ENCODE measurements around the gene PPP2R2C. TPM values are rescaled to one million over a fixed set of nuclear protein-coding genes. Genes with fewer than 3 reads are reported as not detected.

PPP2R2C gene
- total and polyA plus RNA-seq, 7 experiments from 2014 or later: not detected

GRCh38 chr4:6331468-6331867 is 140.9 kb downstream of the PPP2R2C start:
- Histone ChIP-seq H3K4me1 (ENCODE audit: control insufficient read depth in 2 of 2, insufficient read depth in 2 of 2, low read length in 2 of 2) (no peaks in the 10 kb centered on the region), H3K9me3 (ENCODE audit: control insufficient read depth in 2 of 3, low read length in 3 of 3) (peaks cover 0 to 11% (median 0%) of the 10 kb centered on the region in 3 experiments), H3K36me3 (ENCODE audit: control insufficient read depth in 2 of 3, insufficient read depth in 3 of 3, low read length in 3 of 3) (no peaks in the 10 kb centered on the region), H3K27me3 (ENCODE audit: control insufficient read depth in 2 of 2, insufficient read depth in 2 of 2, low read length in 2 of 2) (peaks cover 0 to 3% of the 10 kb centered on the region in 2 donors), H3K4me3 (ENCODE audit: low read length) (no peak overlapping the region), H3K27ac (ENCODE audit: low read depth, low read length) (no peak overlapping the region)
- no peak for DNase-seq
- no peak for ATAC-seq
- CTCF ChIA-PET: interaction anchor here (8.9 kb wide), 1 partner anchor 80 kb away, joined by 109 read pairs; no protein-coding TSS in a partner anchor
- POLR2A ChIA-PET: interaction anchor here (0.5 kb wide), 1 partner anchor 172 kb away, joined by 3 read pairs; no protein-coding TSS in a partner anchor
- H3K9me3 Mint-ChIP-seq: peaks cover 0 to 29% (median 0%) of the 10 kb centered on the region in 11 donors
- H3K4me1 Mint-ChIP-seq: peaks cover 0 to 4% (median 0%) of the 10 kb centered on the region in 7 donors
- no peak overlapping the region for H3K4me3 Mint-ChIP-seq
- H3K27ac Mint-ChIP-seq: no peak overlapping the region
- no peaks in the 10 kb centered on the region for H3K36me3 Mint-ChIP-seq
- intact Hi-C loops (cut with micrococcal nuclease): loop anchor here (1.0 to 10.0 kb wide), 3 partner anchors 213 to 541 kb away; no protein-coding TSS in a partner anchor
- H3K27me3 Mint-ChIP-seq: peaks cover 12 to 39% (median 23%) of the 10 kb centered on the region in 5 donors

- no peaks in the 10 kb centered on the region for H3K4me1 ChIP-seq (ENCODE audit: control insufficient read depth in 2 of 2, insufficient read depth in 2 of 2, low read length in 2 of 2)
- H3K4me3 ChIP-seq (ENCODE audit: low read length): no peak overlapping the region
- Mint-ChIP-seq H3K36me3 (no peaks in the 10 kb centered on the region), H3K4me3 (no peak overlapping the region), H3K4me1 (peaks cover 0 to 4% (median 0%) of the 10 kb centered on the region in 7 donors), H3K9me3 (peaks cover 0 to 29% (median 0%) of the 10 kb centered on the region in 11 donors), H3K27ac (no peak overlapping the region), H3K27me3 (peaks cover 12 to 43% (median 27%) of the 10 kb centered on the region in 5 donors)
- ChIA-PET POLR2A (no interaction called here), CTCF (interaction anchor here (0.6 to 8.9 kb wide), 3 partner anchors 11 to 89 kb away, joined by 3 to 109 read pairs (median 4); no protein-coding TSS in a partner anchor)
- H3K9me3 ChIP-seq (ENCODE audit: control insufficient read depth in 2 of 3, low read length in 3 of 3): peaks cover 0 to 11% (median 0%) of the 10 kb centered on the region in 3 experiments
- no peaks in the 10 kb centered on the region for H3K36me3 ChIP-seq (ENCODE audit: control insufficient read depth in 2 of 3, insufficient read depth in 3 of 3, low read length in 3 of 3)
- H3K27me3 ChIP-seq (ENCODE audit: control insufficient read depth in 2 of 2, insufficient read depth in 2 of 2, low read length in 2 of 2): peaks cover 0 to 3% of the 10 kb centered on the region in 2 donors
- intact Hi-C loops (cut with micrococcal nuclease): loop anchor here (1.0 to 10.0 kb wide), 3 partner anchors 214 to 541 kb away; no protein-coding TSS in a partner anchor
- DNase-seq (peak in 1 of 9 donors; percentile 5), ATAC-seq (no peak)
- H3K27ac ChIP-seq (ENCODE audit: low read depth, low read length): no peak overlapping the region
Measured at GRCh38 chr4:6331018-6331417, 141.4 kb downstream of the PPP2R2C start.

- POLR2A ChIA-PET: no interaction called here
- Histone ChIP-seq H3K27me3 (ENCODE audit: control insufficient read depth in 2 of 2, insufficient read depth in 2 of 2, low read length in 2 of 2) (peaks cover 0 to 3% of the 10 kb centered on the region in 2 donors), H3K36me3 (ENCODE audit: control insufficient read depth in 2 of 3, insufficient read depth in 3 of 3, low read length in 3 of 3) (no peaks in the 10 kb centered on the region), H3K27ac (ENCODE audit: low read depth, low read length) (no peak overlapping the region), H3K4me3 (ENCODE audit: low read length) (no peak overlapping the region), H3K9me3 (ENCODE audit: control insufficient read depth in 2 of 3, low read length in 3 of 3) (peaks cover 0 to 11% (median 0%) of the 10 kb centered on the region in 3 experiments), H3K4me1 (ENCODE audit: control insufficient read depth in 2 of 2, insufficient read depth in 2 of 2, low read length in 2 of 2) (no peaks in the 10 kb centered on the region)
- ATAC-seq (no peak), DNase-seq (no peak)
- no peaks in the 10 kb centered on the region for H3K36me3 Mint-ChIP-seq
- H3K27ac Mint-ChIP-seq: no peak overlapping the region
- peaks cover 0 to 29% (median 0%) of the 10 kb centered on the region in 11 donors for H3K9me3 Mint-ChIP-seq
- CTCF ChIA-PET: interaction anchor here (0.8 to 8.9 kb wide), 3 partner anchors 12 to 79 kb away, joined by 3 to 109 read pairs (median 3); no protein-coding TSS in a partner anchor
- H3K4me1 Mint-ChIP-seq: peaks cover 0 to 4% (median 0%) of the 10 kb centered on the region in 7 donors
- H3K27me3 Mint-ChIP-seq: peaks cover 11 to 45% (median 30%) of the 10 kb centered on the region in 5 donors
- intact Hi-C loops (cut with micrococcal nuclease): loop anchor here (5.0 to 10.0 kb wide), 2 partner anchors 214 to 542 kb away; no protein-coding TSS in a partner anchor
- no peak overlapping the region for H3K4me3 Mint-ChIP-seq
Measured at GRCh38 chr4:6330384-6330767, 142.0 kb downstream of the PPP2R2C start.

- Histone ChIP-seq H3K27ac (ENCODE audit: low read depth, low read length) (no peak overlapping the region), H3K27me3 (ENCODE audit: control insufficient read depth in 2 of 2, insufficient read depth in 2 of 2, low read length in 2 of 2) (peaks cover 0 to 3% of the 10 kb centered on the region in 2 donors), H3K36me3 (ENCODE audit: control insufficient read depth in 2 of 3, insufficient read depth in 3 of 3, low read length in 3 of 3) (no peaks in the 10 kb centered on the region), H3K4me3 (ENCODE audit: low read length) (no peak overlapping the region), H3K4me1 (ENCODE audit: control insufficient read depth in 2 of 2, insufficient read depth in 2 of 2, low read length in 2 of 2) (no peaks in the 10 kb centered on the region), H3K9me3 (ENCODE audit: control insufficient read depth in 2 of 3, low read length in 3 of 3) (peaks cover 0 to 11% (median 0%) of the 10 kb centered on the region in 3 experiments)
- Mint-ChIP-seq H3K9me3 (peaks cover 0 to 23% (median 0%) of the 10 kb centered on the region in 11 donors), H3K27me3 (peaks cover 9 to 39% (median 24%) of the 10 kb centered on the region in 5 donors), H3K36me3 (no peaks in the 10 kb centered on the region), H3K27ac (no peak overlapping the region), H3K4me3 (no peak overlapping the region), H3K4me1 (peaks cover 0 to 6% (median 0%) of the 10 kb centered on the region in 7 donors)
- DNase-seq: no peak
- ATAC-seq: no peak
- ChIA-PET CTCF (interaction anchor here (0.6 to 8.9 kb wide), 4 partner anchors 12 to 1529 kb away, joined by 3 to 109 read pairs (median 3); no protein-coding TSS in a partner anchor), POLR2A (no interaction called here)
- intact Hi-C loops (cut with micrococcal nuclease): loop anchor here (5.0 to 10.0 kb wide), 2 partner anchors 215 to 543 kb away; no protein-coding TSS in a partner anchor
Measured at GRCh38 chr4:6329478-6330383, 142.7 kb downstream of the PPP2R2C start.

GRCh38 chr4:6328526-6328925 is 143.9 kb downstream of the PPP2R2C start:
- ChIA-PET CTCF (interaction anchor here (1.3 to 8.9 kb wide), 2 partner anchors 77 to 86 kb away, joined by 4 to 109 read pairs; no protein-coding TSS in a partner anchor), POLR2A (no interaction called here)
- DNase-seq (no peak), ATAC-seq (no peak)
- H3K4me1 ChIP-seq (ENCODE audit: control insufficient read depth in 2 of 2, insufficient read depth in 2 of 2, low read length in 2 of 2): no peaks in the 10 kb centered on the region
- H3K27me3 ChIP-seq (ENCODE audit: control insufficient read depth in 2 of 2, insufficient read depth in 2 of 2, low read length in 2 of 2): peaks cover 0 to 3% of the 10 kb centered on the region in 2 donors
- H3K36me3 Mint-ChIP-seq: no peaks in the 10 kb centered on the region
- H3K4me3 Mint-ChIP-seq: no peak overlapping the region
- H3K4me3 ChIP-seq (ENCODE audit: low read length): no peak overlapping the region
- intact Hi-C loops (cut with micrococcal nuclease): no loop called here
- H3K36me3 ChIP-seq (ENCODE audit: control insufficient read depth in 2 of 3, insufficient read depth in 3 of 3, low read length in 3 of 3): no peaks in the 10 kb centered on the region
- H3K4me1 Mint-ChIP-seq: peaks cover 0 to 12% (median 0%) of the 10 kb centered on the region in 7 donors
- H3K9me3 ChIP-seq (ENCODE audit: control insufficient read depth in 2 of 3, low read length in 3 of 3): peaks cover 0 to 4% (median 0%) of the 10 kb centered on the region in 3 experiments
- no peak overlapping the region for H3K27ac ChIP-seq (ENCODE audit: low read depth, low read length)
- peak overlapping the region in 1 of 9 donors; percentile 18 for H3K27ac Mint-ChIP-seq
- H3K27me3 Mint-ChIP-seq: peaks cover 9 to 47% (median 22%) of the 10 kb centered on the region in 5 donors
- H3K9me3 Mint-ChIP-seq: peaks cover 0 to 12% (median 0%) of the 10 kb centered on the region in 11 donors

- DNase-seq: peak; percentile 48 to 85 (median 69)
- H3K9me3 Mint-ChIP-seq: peaks cover 0 to 8% (median 0%) of the 10 kb centered on the region in 11 donors
- peaks cover 7 to 47% (median 25%) of the 10 kb centered on the region in 5 donors for H3K27me3 Mint-ChIP-seq
- no peak overlapping the region for H3K4me3 Mint-ChIP-seq
- ChIA-PET CTCF (interaction anchor here (0.6 to 8.9 kb wide), 12 partner anchors 11 to 1863 kb away, joined by 3 to 109 read pairs (median 3); no protein-coding TSS in a partner anchor), POLR2A (no interaction called here)
- peaks cover 0 to 4% (median 0%) of the 10 kb centered on the region in 3 experiments for H3K9me3 ChIP-seq (ENCODE audit: control insufficient read depth in 2 of 3, low read length in 3 of 3)
- no peak overlapping the region for H3K27ac Mint-ChIP-seq
- H3K36me3 ChIP-seq (ENCODE audit: control insufficient read depth in 2 of 3, insufficient read depth in 3 of 3, low read length in 3 of 3): no peaks in the 10 kb centered on the region
- intact Hi-C loops (cut with micrococcal nuclease): loop anchor here (1.0 to 2.0 kb wide), 5 partner anchors 63 to 329 kb away; no protein-coding TSS in a partner anchor
- no peaks in the 10 kb centered on the region for H3K36me3 Mint-ChIP-seq
- peaks cover 0 to 3% of the 10 kb centered on the region in 2 donors for H3K27me3 ChIP-seq (ENCODE audit: control insufficient read depth in 2 of 2, insufficient read depth in 2 of 2, low read length in 2 of 2)
- peaks cover 0 to 17% (median 0%) of the 10 kb centered on the region in 7 donors for H3K4me1 Mint-ChIP-seq
- H3K4me1 ChIP-seq (ENCODE audit: control insufficient read depth in 2 of 2, insufficient read depth in 2 of 2, low read length in 2 of 2): no peaks in the 10 kb centered on the region
- ATAC-seq: peak; percentile 75
- no peak overlapping the region for H3K4me3 ChIP-seq (ENCODE audit: low read length)
- no peak overlapping the region for H3K27ac ChIP-seq (ENCODE audit: low read depth, low read length)
Measured at GRCh38 chr4:6327220-6327917, 145.0 kb downstream of the PPP2R2C start.
